GM11168 (cell line): ENCODE measurements around the gene USP32.

Source experiments
- in situ Hi-C: fragments of 300-500 bp; cut with MboI; formaldehyde crosslinking; loops from one replicate; pipeline ENCODE4 v1.12.0; 2022; ENCODE audit warnings: low sequenced_read_pairs; ENCODE audit not compliant: unreplicated experiment

USP32 gene

GRCh38 chr17:60305141-60305540 is 86.8 kb downstream of the USP32 start:
- in situ Hi-C loops, result no loop called here

GRCh38 chr17:60304502-60304901 is 87.4 kb downstream of the USP32 start:
- in situ Hi-C loops, result no loop called here

- in situ Hi-C loops, result no loop called here
Observed at GRCh38 chr17:60303406-60304099, 88.4 kb downstream of the USP32 start.

GRCh38 chr17:60301649-60302048 is 90.3 kb downstream of the USP32 start:
- in situ Hi-C loops, result no loop called here

GRCh38 chr17:60300949-60301348 is 91.0 kb downstream of the USP32 start:
- in situ Hi-C loops, result no loop called here

GRCh38 chr17:60300011-60300410 is 91.9 kb downstream of the USP32 start:
- in situ Hi-C loops, result no loop called here

GRCh38 chr17:60297760-60298401 is 94.1 kb downstream of the USP32 start:
- in situ Hi-C loops, result no loop called here

- in situ Hi-C loops, result no loop called here
Observed at GRCh38 chr17:60296177-60296576, 95.8 kb downstream of the USP32 start.

- in situ Hi-C loops, result no loop called here
Observed at GRCh38 chr17:60293580-60294335, 98.2 kb downstream of the USP32 start.

- in situ Hi-C loops, result no loop called here
Observed at GRCh38 chr17:60292697-60293096, 99.2 kb downstream of the USP32 start.

- in situ Hi-C loops, result no loop called here
Observed at GRCh38 chr17:60284709-60285108, 107.2 kb downstream of the USP32 start.

GRCh38 chr17:60283816-60284215 is 108.1 kb downstream of the USP32 start:
- in situ Hi-C loops, result no loop called here

- in situ Hi-C loops, result no loop called here
Observed at GRCh38 chr17:60280673-60281072, 111.3 kb downstream of the USP32 start.

GRCh38 chr17:60278237-60278636 is 113.7 kb downstream of the USP32 start:
- in situ Hi-C loops, result no loop called here

- in situ Hi-C loops, result no loop called here
Observed at GRCh38 chr17:60277258-60277657, 114.7 kb downstream of the USP32 start.

GRCh38 chr17:60269417-60269816 is 122.5 kb downstream of the USP32 start:
- in situ Hi-C loops, result no loop called here

GRCh38 chr17:60260540-60260939 is 131.4 kb downstream of the USP32 start:
- in situ Hi-C loops, result no loop called here

- in situ Hi-C loops, result no loop called here
Observed at GRCh38 chr17:60258313-60258712, 133.6 kb downstream of the USP32 start.

GRCh38 chr17:60256174-60256573 is 135.8 kb downstream of the USP32 start:
- in situ Hi-C loops, result no loop called here

- in situ Hi-C loops, result no loop called here
Observed at GRCh38 chr17:60253048-60253447, 138.9 kb downstream of the USP32 start.

GRCh38 chr17:60252459-60252858 is 139.5 kb downstream of the USP32 start:
- in situ Hi-C loops, result no loop called here
